Renal pelvis (tissue), 4 donors: ENCODE data around the gene PRPS1L1. TPM values are rescaled to one million over a fixed set of nuclear protein-coding genes. Genes with fewer than 3 reads are reported as not detected.

ENCODE experiments used
- DNase-seq: peaks from one replicate; pipeline ENCODE4 v3.0.0-alpha.2; 2013
- polyA plus RNA-seq, 3 donors: library from polyadenylated mRNA; unstranded; fragments of 120-200 nt; gene quantifications; one replicate each; pipeline ENCODE4 v1.2.1, GENCODE V29; 2013; ENCODE audit not compliant: insufficient read length in 3 of 3

The PRPS1L1 gene
- polyA plus RNA-seq, 3 donors: 0.20 TPM; not detected in 2

- no peak for DNase-seq
Measured at GRCh38 chr7:18016547-18017444, 10.8 kb downstream of the PRPS1L1 start.

- no peak for DNase-seq
Measured at GRCh38 chr7:18013936-18014335, 13.7 kb downstream of the PRPS1L1 start.

GRCh38 chr7:18004372-18004771 is 23.3 kb downstream of the PRPS1L1 start:
- DNase-seq: no peak

DNA sequence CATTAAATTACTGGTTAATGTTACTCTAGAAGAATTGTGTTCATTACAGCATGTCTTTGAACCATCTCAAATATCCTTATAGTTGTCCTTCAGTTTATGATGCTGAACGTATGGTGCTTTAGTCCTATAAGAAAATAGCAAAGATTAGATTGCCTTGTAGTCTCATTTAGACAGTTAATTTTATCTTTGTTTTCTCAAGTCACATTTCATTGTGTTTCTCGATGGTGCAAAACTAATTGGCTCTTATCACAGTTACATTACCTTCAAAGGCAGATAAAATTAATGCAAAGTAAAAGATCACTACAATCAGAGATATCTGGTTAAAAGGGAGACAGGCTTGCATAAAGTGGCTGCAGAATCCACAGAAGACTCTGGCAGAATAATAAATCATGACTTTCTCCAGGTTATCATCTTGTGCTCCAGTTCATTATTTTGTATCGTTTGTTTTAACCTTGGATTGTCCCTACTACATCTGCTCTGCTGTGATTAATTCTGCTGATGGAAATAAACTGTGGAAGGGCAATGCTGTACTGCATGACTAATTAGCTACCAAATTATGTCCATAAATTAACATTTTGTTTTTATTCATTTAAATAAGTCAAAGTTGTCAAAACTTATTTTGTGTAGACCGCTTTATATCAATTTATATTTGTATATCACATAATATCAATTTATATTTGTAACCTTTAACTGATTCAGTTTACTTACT is 24.2 kb downstream of the PRPS1L1 start:
- DNase-seq: peak; percentile 62

DNA sequence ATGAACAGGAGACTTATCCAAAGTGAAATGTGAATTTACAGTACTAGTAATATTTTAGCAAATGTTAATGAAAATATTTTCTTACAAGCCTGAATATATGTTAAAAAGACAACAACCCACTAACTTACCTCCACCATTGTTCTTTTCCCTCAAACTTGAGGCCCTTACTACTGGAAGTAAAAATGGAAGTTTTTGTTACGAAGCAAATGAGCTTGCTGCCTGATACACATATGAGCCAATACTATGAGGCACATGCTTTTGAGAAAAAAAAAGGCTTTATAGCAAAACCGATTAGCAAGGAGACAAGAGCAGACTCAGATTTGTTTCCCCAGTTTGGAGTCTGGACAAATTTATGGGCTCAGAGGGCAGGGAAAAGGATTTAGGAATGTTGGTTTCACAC is 29.0 kb downstream of the PRPS1L1 start:
- no peak for DNase-seq

DNA sequence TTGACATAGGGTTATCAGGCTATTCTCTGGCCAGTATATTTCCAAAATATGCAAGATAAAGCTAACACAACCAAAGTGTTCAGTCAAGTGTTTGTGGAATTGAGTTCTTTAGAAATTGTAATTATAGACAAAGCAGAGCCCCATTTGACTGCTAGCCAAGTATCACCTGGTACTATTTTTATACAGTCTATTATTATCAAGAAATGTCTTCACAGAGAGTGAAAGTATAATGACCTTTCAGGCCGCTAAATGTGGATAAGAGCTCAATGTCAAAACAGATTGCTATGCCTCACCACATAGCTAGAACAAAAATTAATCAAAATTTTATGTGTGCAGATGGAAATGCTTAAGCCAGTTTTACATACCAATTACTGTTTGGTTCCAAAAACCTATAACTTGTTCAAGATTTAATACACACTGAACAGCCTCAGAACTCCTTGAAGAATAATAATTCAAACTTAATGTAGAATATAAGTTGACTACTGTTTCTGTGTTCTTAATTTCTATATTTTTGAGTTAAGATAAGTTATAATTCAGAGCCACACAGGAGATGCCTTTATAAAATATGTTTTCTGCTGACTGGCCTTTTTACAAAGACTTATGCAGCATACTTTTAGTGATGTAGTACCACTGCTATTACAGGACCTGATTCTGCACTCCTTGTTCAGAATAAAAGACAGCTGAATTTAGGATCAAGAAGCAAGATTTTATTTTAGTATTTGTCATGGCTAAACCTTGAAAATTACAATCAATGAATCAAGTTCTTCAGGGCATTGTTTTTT is 31.0 kb downstream of the PRPS1L1 start:
- DNase-seq: no peak

- DNase-seq: no peak
Measured at GRCh38 chr7:17996040-17996439, 31.6 kb downstream of the PRPS1L1 start.

GRCh38 chr7:17994079-17994850 is 33.4 kb downstream of the PRPS1L1 start:
- no peak for DNase-seq

GRCh38 chr7:17991866-17992648 is 35.6 kb downstream of the PRPS1L1 start:
- no peak for DNase-seq

DNA sequence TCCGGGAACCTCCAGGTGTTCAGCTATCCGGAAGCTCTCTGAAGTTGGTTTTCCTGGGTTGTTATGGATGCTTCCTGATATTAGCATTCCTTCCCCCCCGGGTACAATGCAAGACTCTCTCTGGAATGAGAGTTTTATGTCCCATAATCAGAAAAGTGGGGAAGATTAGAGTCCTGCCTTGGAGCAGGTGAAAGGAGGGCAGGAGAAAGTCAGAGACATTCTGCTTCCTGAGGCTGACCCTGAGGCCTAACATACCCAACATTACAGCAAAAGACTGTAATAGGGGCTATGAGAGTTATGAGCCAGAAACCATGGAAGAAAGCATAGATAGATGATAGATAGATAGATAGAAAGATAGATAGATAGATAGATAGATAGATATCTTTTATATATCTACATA is 36.9 kb downstream of the PRPS1L1 start:
- DNase-seq: no peak

DNA sequence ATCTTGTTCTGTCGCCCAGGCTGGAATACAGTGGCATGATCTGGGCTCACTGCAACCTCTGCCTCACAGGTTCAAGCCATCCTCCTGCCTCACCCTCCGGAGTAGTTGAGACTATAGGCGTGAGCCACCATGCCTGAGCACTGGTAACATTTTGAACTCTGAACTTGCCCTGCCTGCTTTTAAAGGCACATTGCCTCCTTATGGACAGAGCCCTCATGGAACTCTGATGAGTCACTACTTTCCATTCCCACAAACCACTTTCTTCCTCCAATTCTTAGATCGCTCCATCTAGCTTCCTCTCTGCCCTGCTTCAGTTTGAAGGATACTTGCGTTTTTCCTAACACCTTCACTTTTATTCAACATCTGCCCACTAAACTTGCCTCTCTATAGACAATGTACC is 38.1 kb downstream of the PRPS1L1 start:
- DNase-seq: no peak

- no peak for DNase-seq
Measured at GRCh38 chr7:17988858-17989257, 38.8 kb downstream of the PRPS1L1 start.

DNA sequence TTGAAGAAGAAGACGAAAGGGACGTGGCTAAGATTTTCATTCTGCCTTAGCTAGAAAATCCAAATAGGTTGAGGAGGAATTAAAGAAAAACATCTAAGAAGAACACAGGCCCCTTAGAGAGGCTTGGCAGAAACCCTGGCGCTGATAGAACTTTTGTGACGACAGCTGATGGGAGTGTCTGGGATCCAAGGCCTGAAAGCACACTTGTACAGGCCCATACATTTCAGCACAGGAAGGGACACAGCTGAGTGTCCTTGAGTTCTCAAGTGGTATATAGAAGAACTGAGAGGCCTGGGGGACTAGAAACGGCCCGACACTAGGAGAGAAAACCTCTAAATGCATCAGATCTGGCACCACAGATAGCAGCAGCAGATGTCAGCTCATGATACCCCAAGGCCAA is 39.5 kb downstream of the PRPS1L1 start:
- no peak for DNase-seq

DNA sequence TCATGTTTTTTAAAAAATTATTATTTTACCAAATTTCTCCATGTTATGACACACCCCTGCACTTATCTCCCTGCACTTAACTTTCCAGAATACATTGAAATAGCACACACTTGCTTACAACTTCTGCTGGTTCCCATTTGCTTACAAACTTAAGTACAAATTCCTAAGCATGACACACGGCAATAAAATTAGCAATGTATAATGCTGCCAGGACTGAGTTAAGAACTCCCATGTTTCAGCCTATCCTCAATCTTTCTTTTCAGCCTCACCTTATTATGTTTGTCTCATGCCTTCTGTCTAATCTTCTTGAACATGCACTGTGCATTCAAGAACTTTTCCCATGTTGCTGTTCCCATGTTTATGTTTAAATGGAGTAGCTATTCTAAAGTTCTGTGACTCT is 40.8 kb downstream of the PRPS1L1 start:
- DNase-seq: no peak

- no peak for DNase-seq
Measured at GRCh38 chr7:17985473-17986239, 42.0 kb downstream of the PRPS1L1 start.

- no peak for DNase-seq
Measured at GRCh38 chr7:17984288-17984687, 43.4 kb downstream of the PRPS1L1 start.

GRCh38 chr7:17983221-17984062 is 44.2 kb downstream of the PRPS1L1 start:
- no peak for DNase-seq

DNA sequence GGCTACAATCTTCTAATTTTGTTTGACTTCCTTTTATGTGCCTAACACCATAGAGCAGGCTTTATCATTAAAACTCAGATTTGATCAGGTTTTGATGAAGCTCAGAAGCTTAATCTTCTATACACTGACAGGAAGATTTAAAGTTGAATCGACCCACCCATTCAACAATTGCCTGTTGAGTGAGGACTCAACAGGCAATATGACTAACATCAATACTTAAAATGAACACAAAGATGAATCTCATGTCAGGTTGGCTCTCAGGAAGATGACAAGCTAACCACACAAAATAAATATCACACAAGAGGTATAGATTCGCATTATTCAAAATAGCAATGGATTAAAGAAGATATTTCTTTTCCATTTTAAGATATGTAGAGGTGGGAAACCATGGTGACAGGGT is 50.7 kb downstream of the PRPS1L1 start:
- no peak for DNase-seq
